GM23338 (cell line): ENCODE data around the gene UQCRFS1. TPM values are rescaled to one million over a fixed set of nuclear protein-coding genes. Genes with fewer than 3 reads are reported as not detected.

Source experiments
- ATAC-seq: fragments of 200-7000 bp; cut with Tn5 transposase; 3 replicates; pipeline ENCODE4 v1.9.1; 2020
- DNase-seq: peaks from one replicate; pipeline ENCODE4 v3.0.0-alpha.2; 2015; ENCODE audit warnings: low spot score
- H2AFZ ChIP-seq: fragments of 200-600 bp; sonication (generic); 2 replicates; pipeline ENCODE4 v1.8.0; 2016; ENCODE audit warnings: antibody characterized with exemption, mild to moderate bottlenecking, moderate library complexity
- H3F3A ChIP-seq: fragments of 200-600 bp; sonication (generic); replicated peaks from 2 replicates; pipeline ENCODE4 v1.8.0; 2017; ENCODE audit warnings: antibody characterized with exemption, mixed run types, low read depth
- H3K27ac ChIP-seq: fragments of 200-600 bp; sonication (generic); 2 replicates; pipeline ENCODE4 v1.6.1; 2016; ENCODE audit warnings: low read depth
- H3K27me3 ChIP-seq: fragments of 200-600 bp; sonication (generic); 2 replicates; pipeline ENCODE4 v1.8.0; 2016; ENCODE audit warnings: mild to moderate bottlenecking, mixed run types, moderate library complexity; ENCODE audit not compliant: insufficient read depth
- H3K36me3 ChIP-seq: fragments of 200-600 bp; sonication (generic); 2 replicates; pipeline ENCODE4 v1.8.0; 2016; ENCODE audit warnings: mild to moderate bottlenecking; ENCODE audit not compliant: insufficient read depth
- H3K4me1 ChIP-seq: fragments of 200-600 bp; sonication (generic); 2 replicates; pipeline ENCODE4 v1.8.0; 2016; ENCODE audit warnings: mild to moderate bottlenecking, moderate library complexity; ENCODE audit not compliant: insufficient read depth
- H3K4me2 ChIP-seq: fragments of 200-600 bp; sonication (generic); 2 replicates; pipeline ENCODE4 v1.7.1; 2017; ENCODE audit warnings: mixed run types
- H3K4me3 ChIP-seq: fragments of 200-600 bp; sonication (generic); 2 replicates; pipeline ENCODE4 v1.6.1; 2016; ENCODE audit warnings: mixed run types
- H3K79me2 ChIP-seq: fragments of 200-600 bp; sonication (generic); replicated peaks from 2 replicates; pipeline ENCODE4 v1.8.0; 2017; ENCODE audit warnings: mild to moderate bottlenecking; ENCODE audit not compliant: insufficient read depth
- H3K9me2 ChIP-seq: fragments of 200-600 bp; sonication (generic); 2 replicates; pipeline ENCODE4 v1.8.0; 2017; ENCODE audit not compliant: insufficient read depth
- H4K20me1 ChIP-seq: fragments of 200-600 bp; sonication (generic); replicated peaks from 2 replicates; pipeline ENCODE4 v1.8.0; 2017; ENCODE audit warnings: mild to moderate bottlenecking; ENCODE audit not compliant: insufficient read depth
- H3K27ac Mint-ChIP-seq: 2 replicates; pipeline ENCODE4 v1.8.0; 2020; ENCODE audit warnings: inconsistent platforms, mild to moderate bottlenecking, moderate library complexity, mixed read lengths
- H3K27me3 Mint-ChIP-seq: 3 replicates; pipeline ENCODE4 v1.8.0; 2022; ENCODE audit warnings: low read depth, mild to moderate bottlenecking, moderate library complexity, mixed read lengths, inconsistent platforms; ENCODE audit not compliant: insufficient read depth, poor library complexity
- H3K36me3 Mint-ChIP-seq: 3 replicates; pipeline ENCODE4 v1.8.0; 2021; ENCODE audit warnings: low read depth, mild to moderate bottlenecking, inconsistent platforms, moderate library complexity, mixed read lengths
- H3K4me1 Mint-ChIP-seq: 3 replicates; pipeline ENCODE4 v1.8.0; 2020; ENCODE audit warnings: mild to moderate bottlenecking, inconsistent platforms, mixed read lengths
- H3K4me3 Mint-ChIP-seq: 3 replicates; pipeline ENCODE4 v1.8.0; 2021; ENCODE audit warnings: moderate library complexity, mild to moderate bottlenecking, inconsistent platforms, mixed read lengths
- H3K9me3 Mint-ChIP-seq: 3 replicates; pipeline ENCODE4 v1.8.0; 2020; ENCODE audit warnings: moderate library complexity, mild to moderate bottlenecking, inconsistent platforms, mixed read lengths
- NANOG ChIP-seq: IDR thresholded peaks from 2 replicates; pipeline ENCODE4 v1.6.1; 2016; ENCODE audit warnings: antibody characterized with exemption, borderline replicate concordance
- POLR2AphosphoS5 ChIP-seq: IDR thresholded peaks from 2 replicates; pipeline ENCODE4 v1.6.1; 2016; ENCODE audit warnings: antibody characterized with exemption, low read depth
- STAT1 ChIP-seq: IDR thresholded peaks from one replicate; pipeline ENCODE4 v1.6.1; 2016; ENCODE audit warnings: antibody characterized with exemption; ENCODE audit not compliant: unreplicated experiment
- ZNF114 ChIP-seq: fragments of 250-450 bp; sonication (Bioruptor Pico); IDR thresholded peaks from 2 replicates; pipeline ENCODE4 v1.5.0; 2020; ENCODE audit warnings: mild to moderate bottlenecking, moderate library complexity
- ZNF331 ChIP-seq: fragments of 250-450 bp; sonication (Bioruptor Pico); IDR thresholded peaks from 2 replicates; pipeline ENCODE4 v1.5.0; 2020; ENCODE audit warnings: low read depth, mild to moderate bottlenecking, moderate library complexity
- polyA plus RNA-seq: library from polyadenylated mRNA; unstranded; fragments of >200 nt; fragmentation: Nextera tagmentation; extraction: Ambion mirVana; gene quantifications from 2 replicates; pipeline ENCODE4 v1.2.1, GENCODE V29; 2016
- total RNA-seq: library from RNA; depleted of rRNA; stranded (reverse); fragments of >200 nt; shearing (Covaris generic); gene quantifications from 2 replicates; pipeline ENCODE4 v1.2.3, GENCODE V29; 2014
- TF ChIP-seq, protein P1 (sequence below): fragments of 250-450 bp; sonication (Bioruptor Pico); IDR thresholded peaks from 2 replicates; pipeline ENCODE4 v1.5.0; 2020; ENCODE audit warnings: mild to moderate bottlenecking, moderate library complexity
- TF ChIP-seq, protein P2 (sequence below): IDR thresholded peaks from 2 replicates; pipeline ENCODE4 v1.6.1; 2016; ENCODE audit warnings: antibody characterized with exemption
- TF ChIP-seq, protein P3 (sequence below), 2 experiments: fragments of 200-600 bp in 1 of 2; sonication (generic) in 1 of 2; conservative IDR thresholded peaks; 2 replicates each; pipeline versions ENCODE4 v1.5.1 to v1.6.1; 2016 to 2017; ENCODE audit warnings: antibody characterized with exemption in 2 of 2, low read depth in 2 of 2, mild to moderate bottlenecking in 2 of 2, moderate library complexity in 1 of 2

Gene UQCRFS1
- total and polyA plus RNA-seq, 2 experiments from 2014 or later = 49.4 to 57.6 TPM

DNA sequence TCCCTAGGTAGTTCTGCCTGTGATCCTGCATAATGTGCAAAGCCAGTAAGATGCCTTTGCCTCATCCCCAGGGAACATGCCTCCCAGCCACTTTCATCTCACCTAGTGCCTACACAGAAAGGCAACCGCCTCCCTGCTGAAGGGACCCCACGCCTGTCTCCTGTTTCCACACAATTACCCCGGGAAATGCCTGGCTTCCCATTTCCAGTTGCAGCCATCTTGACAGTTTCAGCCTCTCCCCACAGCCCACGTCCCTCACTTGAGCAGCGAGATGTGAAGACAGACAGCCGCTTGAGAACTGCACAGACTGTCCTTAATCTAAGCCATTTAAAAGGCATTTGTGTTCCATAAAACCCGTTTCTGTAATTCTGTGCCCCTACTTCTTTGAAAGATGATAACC is 4.7 kb upstream of the UQCRFS1 start (continued):
- TF ChIP-seq, protein P1, sequence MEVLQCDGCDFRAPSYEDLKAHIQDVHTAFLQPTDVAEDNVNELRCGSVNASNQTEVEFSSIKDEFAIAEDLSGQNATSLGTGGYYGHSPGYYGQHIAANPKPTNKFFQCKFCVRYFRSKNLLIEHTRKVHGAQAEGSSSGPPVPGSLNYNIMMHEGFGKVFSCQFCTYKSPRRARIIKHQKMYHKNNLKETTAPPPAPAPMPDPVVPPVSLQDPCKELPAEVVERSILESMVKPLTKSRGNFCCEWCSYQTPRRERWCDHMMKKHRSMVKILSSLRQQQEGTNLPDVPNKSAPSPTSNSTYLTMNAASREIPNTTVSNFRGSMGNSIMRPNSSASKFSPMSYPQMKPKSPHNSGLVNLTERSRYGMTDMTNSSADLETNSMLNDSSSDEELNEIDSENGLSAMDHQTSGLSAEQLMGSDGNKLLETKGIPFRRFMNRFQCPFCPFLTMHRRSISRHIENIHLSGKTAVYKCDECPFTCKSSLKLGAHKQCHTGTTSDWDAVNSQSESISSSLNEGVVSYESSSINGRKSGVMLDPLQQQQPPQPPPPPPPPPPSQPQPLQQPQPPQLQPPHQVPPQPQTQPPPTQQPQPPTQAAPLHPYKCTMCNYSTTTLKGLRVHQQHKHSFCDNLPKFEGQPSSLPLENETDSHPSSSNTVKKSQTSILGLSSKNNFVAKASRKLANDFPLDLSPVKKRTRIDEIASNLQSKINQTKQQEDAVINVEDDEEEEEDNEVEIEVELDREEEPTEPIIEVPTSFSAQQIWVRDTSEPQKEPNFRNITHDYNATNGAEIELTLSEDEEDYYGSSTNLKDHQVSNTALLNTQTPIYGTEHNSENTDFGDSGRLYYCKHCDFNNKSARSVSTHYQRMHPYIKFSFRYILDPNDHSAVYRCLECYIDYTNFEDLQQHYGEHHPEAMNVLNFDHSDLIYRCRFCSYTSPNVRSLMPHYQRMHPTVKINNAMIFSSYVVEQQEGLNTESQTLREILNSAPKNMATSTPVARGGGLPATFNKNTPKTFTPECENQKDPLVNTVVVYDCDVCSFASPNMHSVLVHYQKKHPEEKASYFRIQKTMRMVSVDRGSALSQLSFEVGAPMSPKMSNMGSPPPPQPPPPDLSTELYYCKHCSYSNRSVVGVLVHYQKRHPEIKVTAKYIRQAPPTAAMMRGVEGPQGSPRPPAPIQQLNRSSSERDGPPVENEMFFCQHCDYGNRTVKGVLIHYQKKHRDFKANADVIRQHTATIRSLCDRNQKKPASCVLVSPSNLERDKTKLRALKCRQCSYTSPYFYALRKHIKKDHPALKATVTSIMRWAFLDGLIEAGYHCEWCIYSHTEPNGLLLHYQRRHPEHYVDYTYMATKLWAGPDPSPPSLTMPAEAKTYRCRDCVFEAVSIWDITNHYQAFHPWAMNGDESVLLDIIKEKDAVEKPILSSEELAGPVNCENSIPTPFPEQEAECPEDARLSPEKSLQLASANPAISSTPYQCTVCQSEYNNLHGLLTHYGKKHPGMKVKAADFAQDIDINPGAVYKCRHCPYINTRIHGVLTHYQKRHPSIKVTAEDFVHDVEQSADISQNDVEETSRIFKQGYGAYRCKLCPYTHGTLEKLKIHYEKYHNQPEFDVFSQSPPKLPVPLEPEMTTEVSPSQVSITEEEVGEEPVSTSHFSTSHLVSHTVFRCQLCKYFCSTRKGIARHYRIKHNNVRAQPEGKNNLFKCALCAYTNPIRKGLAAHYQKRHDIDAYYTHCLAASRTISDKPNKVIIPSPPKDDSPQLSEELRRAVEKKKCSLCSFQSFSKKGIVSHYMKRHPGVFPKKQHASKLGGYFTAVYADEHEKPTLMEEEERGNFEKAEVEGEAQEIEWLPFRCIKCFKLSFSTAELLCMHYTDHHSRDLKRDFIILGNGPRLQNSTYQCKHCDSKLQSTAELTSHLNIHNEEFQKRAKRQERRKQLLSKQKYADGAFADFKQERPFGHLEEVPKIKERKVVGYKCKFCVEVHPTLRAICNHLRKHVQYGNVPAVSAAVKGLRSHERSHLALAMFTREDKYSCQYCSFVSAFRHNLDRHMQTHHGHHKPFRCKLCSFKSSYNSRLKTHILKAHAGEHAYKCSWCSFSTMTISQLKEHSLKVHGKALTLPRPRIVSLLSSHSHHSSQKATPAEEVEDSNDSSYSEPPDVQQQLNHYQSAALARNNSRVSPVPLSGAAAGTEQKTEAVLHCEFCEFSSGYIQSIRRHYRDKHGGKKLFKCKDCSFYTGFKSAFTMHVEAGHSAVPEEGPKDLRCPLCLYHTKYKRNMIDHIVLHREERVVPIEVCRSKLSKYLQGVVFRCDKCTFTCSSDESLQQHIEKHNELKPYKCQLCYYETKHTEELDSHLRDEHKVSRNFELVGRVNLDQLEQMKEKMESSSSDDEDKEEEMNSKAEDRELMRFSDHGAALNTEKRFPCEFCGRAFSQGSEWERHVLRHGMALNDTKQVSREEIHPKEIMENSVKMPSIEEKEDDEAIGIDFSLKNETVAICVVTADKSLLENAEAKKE = no peak
- TF ChIP-seq STAT1 (no peak), NANOG (no peak)

DNA sequence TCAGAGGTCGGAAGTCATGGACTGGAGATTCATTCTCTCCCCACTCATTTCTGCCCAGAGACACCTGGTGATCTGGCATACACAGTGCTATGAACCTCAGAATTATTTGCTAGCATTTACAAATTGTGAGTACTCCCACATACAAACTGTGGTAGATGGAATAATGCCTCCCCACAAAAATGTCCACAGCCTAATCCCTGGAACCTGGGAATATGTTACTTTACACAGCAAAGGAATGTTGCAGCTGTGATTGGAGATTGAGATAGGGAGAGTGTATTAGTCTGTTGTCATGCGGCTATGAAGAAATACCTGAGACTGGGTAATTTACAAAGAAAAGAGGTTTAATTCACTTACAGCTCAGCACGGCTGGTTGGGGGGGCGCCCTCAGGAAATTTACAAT is 3.1 kb upstream of the UQCRFS1 start:
- no peaks in the 10 kb centered on the region for H3F3A ChIP-seq
- no peaks in the 10 kb centered on the region for H3K36me3 ChIP-seq
- H3K27ac ChIP-seq = no peak overlapping the region
- peaks cover 11% of the 10 kb centered on the region for H4K20me1 ChIP-seq
- no peak for ATAC-seq
- H2AFZ ChIP-seq = peak overlapping the region; percentile 72; the same call in 1 of the 2 replicates
- H3K27ac Mint-ChIP-seq = peak overlapping the region; percentile 52; the same call in 1 of the 2 replicates
- no peak for TF ChIP-seq POLR2AphosphoS5
- peaks cover 5% of the 10 kb centered on the region for H3K27me3 Mint-ChIP-seq
- DNase-seq = peak; percentile 24
- no peaks in the 10 kb centered on the region for H3K27me3 ChIP-seq
- peaks cover 19% of the 10 kb centered on the region for H3K79me2 ChIP-seq
- peaks cover 8% of the 10 kb centered on the region for H3K4me1 ChIP-seq
- no peak overlapping the region for H3K4me3 Mint-ChIP-seq
- peaks cover 24% of the 10 kb centered on the region for H3K4me1 Mint-ChIP-seq
- no peaks in the 10 kb centered on the region for H3K9me2 ChIP-seq
- peak overlapping the region; percentile 65; the same call in 1 of the 2 replicates for H3K4me2 ChIP-seq
- 0 out of 2 replicates have a peak overlapping the region, but pooled peaks have one; percentile 13 for H3K4me3 ChIP-seq
- peaks cover 14% of the 10 kb centered on the region for H3K36me3 Mint-ChIP-seq
- H3K9me3 Mint-ChIP-seq = peaks cover 10% of the 10 kb centered on the region

DNA sequence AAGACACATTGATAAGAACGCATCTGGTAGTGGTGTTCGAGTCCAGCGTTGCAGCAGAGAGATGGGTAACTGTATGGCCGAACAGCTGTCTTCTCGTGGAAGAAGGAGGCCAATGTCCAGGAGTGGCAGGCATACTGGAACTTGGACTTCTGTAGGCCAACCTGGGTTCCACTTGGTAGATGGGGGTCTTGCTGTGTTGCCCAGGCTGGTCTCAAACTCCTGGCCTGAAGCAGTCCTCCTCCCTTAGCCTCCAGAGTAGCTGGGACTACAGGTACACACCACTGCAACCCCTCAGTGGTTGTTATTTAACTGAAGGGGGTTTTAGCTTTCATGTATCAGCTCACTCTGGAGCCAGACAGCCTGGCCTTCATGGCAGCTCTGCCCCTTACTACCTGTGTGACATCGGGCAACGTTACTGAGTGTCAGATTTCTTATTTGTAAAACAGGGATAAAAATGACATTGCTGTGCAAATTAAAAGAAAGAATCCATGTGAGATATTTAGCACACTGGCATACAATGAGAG is 2.4 kb upstream of the UQCRFS1 start:
- Histone ChIP-seq H3K4me2 (no peak overlapping the region), H2AFZ (no peak overlapping the region), H3K36me3 (no peaks in the 10 kb centered on the region), H3K9me2 (no peaks in the 10 kb centered on the region), H3K79me2 (peaks cover 26% of the 10 kb centered on the region), H4K20me1 (peaks cover 11% of the 10 kb centered on the region), H3K27ac (no peak overlapping the region), H3F3A (no peaks in the 10 kb centered on the region), H3K4me3 (no peak overlapping the region), H3K27me3 (no peaks in the 10 kb centered on the region), H3K4me1 (peaks cover 8% of the 10 kb centered on the region)
- Mint-ChIP-seq H3K9me3 (peaks cover 13% of the 10 kb centered on the region), H3K4me1 (peaks cover 26% of the 10 kb centered on the region), H3K4me3 (no peak overlapping the region), H3K27me3 (peaks cover 5% of the 10 kb centered on the region), H3K27ac (no peak overlapping the region), H3K36me3 (peaks cover 21% of the 10 kb centered on the region)
- DNase-seq (no peak), ATAC-seq (no peak)
- TF ChIP-seq, protein P2, sequence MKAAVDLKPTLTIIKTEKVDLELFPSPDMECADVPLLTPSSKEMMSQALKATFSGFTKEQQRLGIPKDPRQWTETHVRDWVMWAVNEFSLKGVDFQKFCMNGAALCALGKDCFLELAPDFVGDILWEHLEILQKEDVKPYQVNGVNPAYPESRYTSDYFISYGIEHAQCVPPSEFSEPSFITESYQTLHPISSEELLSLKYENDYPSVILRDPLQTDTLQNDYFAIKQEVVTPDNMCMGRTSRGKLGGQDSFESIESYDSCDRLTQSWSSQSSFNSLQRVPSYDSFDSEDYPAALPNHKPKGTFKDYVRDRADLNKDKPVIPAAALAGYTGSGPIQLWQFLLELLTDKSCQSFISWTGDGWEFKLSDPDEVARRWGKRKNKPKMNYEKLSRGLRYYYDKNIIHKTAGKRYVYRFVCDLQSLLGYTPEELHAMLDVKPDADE = no peak
- TF ChIP-seq ZNF114 (CRISPR knock-in tag) = no peak
- TF ChIP-seq POLR2AphosphoS5 = no peak
- TF ChIP-seq, protein P3, sequence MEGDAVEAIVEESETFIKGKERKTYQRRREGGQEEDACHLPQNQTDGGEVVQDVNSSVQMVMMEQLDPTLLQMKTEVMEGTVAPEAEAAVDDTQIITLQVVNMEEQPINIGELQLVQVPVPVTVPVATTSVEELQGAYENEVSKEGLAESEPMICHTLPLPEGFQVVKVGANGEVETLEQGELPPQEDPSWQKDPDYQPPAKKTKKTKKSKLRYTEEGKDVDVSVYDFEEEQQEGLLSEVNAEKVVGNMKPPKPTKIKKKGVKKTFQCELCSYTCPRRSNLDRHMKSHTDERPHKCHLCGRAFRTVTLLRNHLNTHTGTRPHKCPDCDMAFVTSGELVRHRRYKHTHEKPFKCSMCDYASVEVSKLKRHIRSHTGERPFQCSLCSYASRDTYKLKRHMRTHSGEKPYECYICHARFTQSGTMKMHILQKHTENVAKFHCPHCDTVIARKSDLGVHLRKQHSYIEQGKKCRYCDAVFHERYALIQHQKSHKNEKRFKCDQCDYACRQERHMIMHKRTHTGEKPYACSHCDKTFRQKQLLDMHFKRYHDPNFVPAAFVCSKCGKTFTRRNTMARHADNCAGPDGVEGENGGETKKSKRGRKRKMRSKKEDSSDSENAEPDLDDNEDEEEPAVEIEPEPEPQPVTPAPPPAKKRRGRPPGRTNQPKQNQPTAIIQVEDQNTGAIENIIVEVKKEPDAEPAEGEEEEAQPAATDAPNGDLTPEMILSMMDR (conservative IDR thresholded peaks at IDR 0.05; ENCODE audit: low read depth in 2 of 2) = no peak
- no peak for TF ChIP-seq ZNF331 (CRISPR knock-in tag)
- no peak for TF ChIP-seq NANOG
